GM12878 (cell line): ENCODE results near the gene NUDT1. TPM values are rescaled to one million over a fixed set of nuclear protein-coding genes. Genes with fewer than 3 reads are reported as not detected.

ENCODE experiments used
- ATAC-seq: fragments of 200-7000 bp; cut with Tn5 transposase; 3 replicates; pipeline ENCODE4 v1.9.1; 2020; ENCODE audit warnings: mild to moderate bottlenecking, moderate library complexity
- BruUV-seq: library from RNA; stranded (reverse); fragments of 400-500 nt; replicated peaks from 2 replicates; lab custom pipeline; 2021; lab: Mats Ljungman, UMichigan
- CTCF ChIA-PET: fragments of 300-600 bp; sonication (Branson Sonifier 250); formaldehyde crosslinking; extraction: SDS; loops from one replicate; lab custom pipeline; 2021; ENCODE audit warnings: inconsistent platforms; lab: Yijun Ruan, JAX
- POLR2A ChIA-PET: fragments of 350-600 bp; formaldehyde crosslinking; extraction: SDS; loops from one replicate; lab custom pipeline; 2021; ENCODE audit warnings: inconsistent platforms; lab: Charles Lee
- RAD21 ChIA-PET: fragments of 300-600 bp; sonication (Branson Sonifier 250); formaldehyde crosslinking; loops from one replicate; lab custom pipeline; 2023; ENCODE audit warnings: antibody characterized with exemption; ENCODE audit not compliant: unreplicated experiment; lab: Charles Lee
- SMC1A ChIA-PET: fragments of 300-600 bp; sonication (Branson Sonifier 250); formaldehyde crosslinking; loops from one replicate; lab custom pipeline; 2023; ENCODE audit not compliant: unreplicated experiment, uncharacterized antibody; lab: Charles Lee
- DNase-seq: peaks from one replicate; pipeline ENCODE4 v3.0.0-alpha.2; 2011; ENCODE audit warnings: low read depth, low spot score
- FAIRE-seq: peaks from 3 replicates; lab custom pipeline; 2011; peaks lifted over from hg19 to GRCh38; lab: Jason Lieb, UNC
- H2AFZ ChIP-seq: 2 replicates; pipeline ENCODE4 v1.6.0; 2011; ENCODE audit warnings: low read depth, low read length, control low read depth; ENCODE audit not compliant: control insufficient read depth
- H3K27ac ChIP-seq: 2 replicates; pipeline ENCODE4 v1.5.1; 2011; ENCODE audit warnings: control low read depth; ENCODE audit not compliant: control insufficient read depth, insufficient read depth
- H3K27me3 ChIP-seq, 2 experiments: replicated peaks in 1 of 2; 2 replicates each; pipeline versions ENCODE4 v1.6.0 to v1.6.1; 2011; ENCODE audit warnings: low read length in 1 of 2; ENCODE audit not compliant: control insufficient read depth in 2 of 2, insufficient read depth in 2 of 2
- H3K36me3 ChIP-seq, 2 experiments: 2 replicates each; pipeline ENCODE4 v1.5.1; 2011; ENCODE audit warnings: low read length in 1 of 2; ENCODE audit not compliant: control insufficient read depth in 2 of 2, insufficient read depth in 2 of 2
- H3K4me1 ChIP-seq: 2 replicates; pipeline ENCODE4 v1.6.1; 2011; ENCODE audit warnings: mild to moderate bottlenecking, low read length, moderate library complexity, mixed read lengths; ENCODE audit not compliant: control insufficient read depth, insufficient read depth
- H3K4me2 ChIP-seq: 2 replicates; pipeline ENCODE4 v1.6.0; 2011; ENCODE audit warnings: control low read depth; ENCODE audit not compliant: control insufficient read depth, insufficient read depth
- H3K4me3 ChIP-seq: fragments of 200-600 bp; sonication (generic); 2 replicates; pipeline ENCODE4 v1.5.1; 2016
- H3K79me2 ChIP-seq: 2 replicates; pipeline ENCODE4 v1.6.0; 2011; ENCODE audit warnings: low read length; ENCODE audit not compliant: control insufficient read depth, insufficient read depth
- H3K9ac ChIP-seq: 2 replicates; pipeline ENCODE4 v1.8.0; 2011; ENCODE audit warnings: low read length, control low read depth, mixed read lengths; ENCODE audit not compliant: control insufficient read depth, insufficient read depth
- H3K9me3 ChIP-seq: replicated peaks from 3 replicates; pipeline ENCODE4 v1.5.1; 2011; ENCODE audit warnings: mild to moderate bottlenecking, low read length; ENCODE audit not compliant: control insufficient read depth, insufficient read depth
- H4K20me1 ChIP-seq: 2 replicates; pipeline ENCODE4 v1.6.0; 2011; ENCODE audit not compliant: control insufficient read depth, insufficient read depth
- CREB1 ChIP-seq: IDR thresholded peaks from 2 replicates; pipeline ENCODE4 v1.6.1; 2012; ENCODE audit warnings: low read depth, mild to moderate bottlenecking, inconsistent platforms
- HDAC6 ChIP-seq: fragments of 200-600 bp; sonication (generic); IDR thresholded peaks from one replicate; pipeline ENCODE4 v1.8.0; 2017; ENCODE audit warnings: antibody characterized with exemption; ENCODE audit not compliant: unreplicated experiment
- KLF5 ChIP-seq: fragments of 450-650 bp; IDR thresholded peaks from 2 replicates; pipeline ENCODE4 v1.6.1; 2014; ENCODE audit warnings: mild to moderate bottlenecking; ENCODE audit not compliant: partially characterized antibody
- MTA2 ChIP-seq: fragments of 450-650 bp; IDR thresholded peaks from 2 replicates; pipeline ENCODE4 v1.6.1; 2016; ENCODE audit warnings: low read depth, mild to moderate bottlenecking, moderate library complexity
- PAX8 ChIP-seq: fragments of 450-650 bp; IDR thresholded peaks from 2 replicates; pipeline ENCODE4 v1.6.1; 2017; ENCODE audit warnings: mild to moderate bottlenecking, moderate library complexity
- RAD51 ChIP-seq: fragments of 450-650 bp; IDR thresholded peaks from 2 replicates; pipeline ENCODE4 v1.6.1; 2016; ENCODE audit warnings: moderate library complexity, mild to moderate bottlenecking, inconsistent platforms
- SREBF1 ChIP-seq: IDR thresholded peaks from 2 replicates; pipeline ENCODE4 v1.6.1; 2012; ENCODE audit warnings: mild to moderate bottlenecking, low read length
- SUPT20H ChIP-seq: IDR thresholded peaks from 2 replicates; pipeline ENCODE4 v1.6.1; 2011; ENCODE audit warnings: low read depth, mild to moderate bottlenecking, low read length, moderate library complexity, borderline replicate concordance; ENCODE audit not compliant: control insufficient read depth
- ZBED1 ChIP-seq: IDR thresholded peaks from 2 replicates; pipeline ENCODE4 v1.6.1; 2016; ENCODE audit warnings: borderline replicate concordance
- ZNF207 ChIP-seq: fragments of 450-650 bp; IDR thresholded peaks from 2 replicates; pipeline ENCODE4 v1.6.1; 2014; ENCODE audit warnings: antibody characterized with exemption, mild to moderate bottlenecking, borderline replicate concordance
- ZZZ3 ChIP-seq: IDR thresholded peaks from 2 replicates; pipeline ENCODE4 v1.6.1; 2011; ENCODE audit warnings: low read depth; ENCODE audit not compliant: control insufficient read depth, insufficient read length
- WGBS: methylation state at CpG from one replicate; pipeline ENCODE4 v1.1.6; 2016; ENCODE audit warnings: low lambda C conversion rate; ENCODE audit not compliant: insufficient replicate concordance, insufficient coverage; ENCODE audit errors: missing lambda C conversion rate; 5-methylcytosine and 5-hydroxymethylcytosine counted together
- in situ Hi-C: fragments of 300-500 bp; cut with MboI; formaldehyde crosslinking; loops from 9 replicates; pipeline ENCODE4 v1.14.3; 2018; ENCODE audit warnings: mixed read lengths
- intact Hi-C: fragments of 100-400 bp; cut with micrococcal nuclease; formaldehyde crosslinking; loops from one replicate; pipeline ENCODE4 v1.14.2; 2022; ENCODE audit not compliant: unreplicated experiment
- polyA plus RNA-seq, 11 experiments: library from polyadenylated mRNA; depleted of rRNA in 4 of 11; unstranded in 6 of 11; stranded (reverse) in 5 of 11; fragments of >200 nt; fragmentation: Nextera tagmentation in 4 of 11; fragmentation: Illumina TruSeq in 1 of 11; extraction: Ambion mirVana in 4 of 11; extraction: Trizol in 1 of 11; gene quantifications; 1 replicate in 1 of 11; 2 replicates in 10 of 11; pipeline versions ENCODE4 v1.2.1 to v1.2.3, GENCODE V29; 2011 to 2016; ENCODE audit warnings: inconsistent platforms in 2 of 11, missing spikeins in 2 of 11, low read depth in 1 of 11
- total RNA-seq, 4 experiments: library from RNA; depleted of rRNA in 3 of 4; stranded (reverse); fragments of >200 nt in 3 of 4; fragmentation: Illumina TruSeq in 1 of 4; extraction: Trizol in 1 of 4; gene quantifications; 2 replicates each; pipeline versions ENCODE4 v1.2.1 to v1.2.3, GENCODE V29; 2013 to 2021
- TF ChIP-seq, protein P1 (sequence below): fragments of 450-650 bp; IDR thresholded peaks from 2 replicates; pipeline ENCODE4 v1.6.1; 2014; ENCODE audit warnings: mild to moderate bottlenecking
- TF ChIP-seq, protein P2 (sequence below): IDR thresholded peaks from 2 replicates; pipeline ENCODE4 v1.6.1; 2012; ENCODE audit warnings: improper control_type of control experiment, low read depth, low read length; ENCODE audit not compliant: insufficient replicate concordance
- TF ChIP-seq, protein P3 (sequence below): fragments of 150-350 bp; IDR thresholded peaks from 2 replicates; pipeline ENCODE4 v1.6.1; 2016; ENCODE audit warnings: low read depth, low read length

NUDT1 gene
- total and polyA plus RNA-seq, 10 of the 15 experiments (the other 5 are each of a cell fraction or from before 2014, with no cell fraction given), result 7.7 to 122 (median 59.2) TPM

DNA sequence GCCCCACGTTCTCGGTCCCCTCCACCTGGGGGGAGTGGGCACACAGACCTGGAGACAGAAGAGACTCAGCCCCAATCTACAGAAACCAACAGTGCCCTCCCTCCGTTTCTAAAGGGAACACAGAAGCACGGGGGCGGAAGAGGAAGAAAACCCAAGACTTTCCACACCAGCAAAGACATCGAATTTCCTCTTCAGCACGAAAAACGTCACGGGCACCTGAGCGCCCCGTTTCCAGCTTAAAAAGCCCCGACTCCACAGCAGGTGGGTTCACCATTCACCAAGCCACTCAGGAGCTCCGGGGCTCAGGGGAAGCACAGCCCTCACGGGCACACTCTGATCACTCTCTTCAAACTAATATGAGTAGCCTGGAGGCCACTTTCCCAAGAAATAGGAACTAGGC is 19.6 kb downstream of the NUDT1 start (continued):
- TF ChIP-seq ZBED1 (no peak), CREB1 (0 out of 2 replicates have a peak, but pooled peaks have one; percentile 44), MTA2 (0 out of 2 replicates have a peak, but pooled peaks have one; percentile 18)

DNA sequence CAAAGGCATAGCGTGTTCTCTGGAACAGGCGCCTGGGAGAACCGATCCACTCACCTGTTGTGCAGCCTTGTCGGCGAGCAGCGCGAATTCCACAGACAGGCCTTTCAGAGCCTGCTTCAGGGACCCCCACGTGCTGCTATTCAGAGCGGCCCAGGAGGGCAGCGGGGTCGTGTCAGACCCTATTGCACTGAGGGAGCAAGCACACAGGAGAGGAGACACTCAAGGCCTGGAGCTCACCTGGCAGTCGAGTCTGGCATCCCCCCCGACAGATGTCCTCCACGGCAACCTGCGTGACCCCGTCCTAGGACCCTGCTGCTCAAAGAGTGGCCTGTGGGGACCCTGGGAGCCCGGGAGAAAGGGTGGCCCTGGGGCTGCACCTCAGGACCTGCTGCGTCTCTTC is 21.1 kb downstream of the NUDT1 start:
- RAD21 ChIA-PET, result no interaction called here
- DNase-seq, result no peak
- WGBS, result 98% methylated on average over 18 of the region's 18 CpGs
- H3K27me3 ChIP-seq, result no peaks in the 10 kb centered on the region
- H3K27ac ChIP-seq, result no peak overlapping the region
- no peaks in the 10 kb centered on the region for H3K9me3 ChIP-seq
- no peak overlapping the region for H2AFZ ChIP-seq
- POLR2A ChIA-PET, result no interaction called here
- FAIRE-seq, result no peak
- in situ Hi-C loops (no loop called here), intact Hi-C loops (no loop called here)
- no peak for ATAC-seq
- no peak overlapping the region for H3K4me3 ChIP-seq
- SMC1A ChIA-PET, result interaction anchor here (1.3 kb wide), 1 partner anchor 46 kb away, joined by 3 read pairs; no protein-coding TSS in a partner anchor
- H4K20me1 ChIP-seq, result no peaks in the 10 kb centered on the region
- BruUV-seq, result no TSS peak
- CTCF ChIA-PET, result interaction anchor here (2.8 kb wide), 1 partner anchor 85 kb away, joined by 10 read pairs; no protein-coding TSS in a partner anchor
- H3K9ac ChIP-seq, result no peak overlapping the region
- H3K79me2 ChIP-seq, result peaks cover 7% of the 10 kb centered on the region
- no peak overlapping the region for H3K4me2 ChIP-seq
- peaks cover 34% of the 10 kb centered on the region for H3K4me1 ChIP-seq
- H3K36me3 ChIP-seq, result peaks cover 13 to 20% of the 10 kb centered on the region in 2 experiments
- TF ChIP-seq HDAC6 (no peak), SREBF1 (no peak), PAX8 (no peak), ZZZ3 (no peak), SUPT20H (no peak), ZNF207 (no peak), RAD51 (no peak), KLF5 (no peak)
- TF ChIP-seq, protein P1, sequence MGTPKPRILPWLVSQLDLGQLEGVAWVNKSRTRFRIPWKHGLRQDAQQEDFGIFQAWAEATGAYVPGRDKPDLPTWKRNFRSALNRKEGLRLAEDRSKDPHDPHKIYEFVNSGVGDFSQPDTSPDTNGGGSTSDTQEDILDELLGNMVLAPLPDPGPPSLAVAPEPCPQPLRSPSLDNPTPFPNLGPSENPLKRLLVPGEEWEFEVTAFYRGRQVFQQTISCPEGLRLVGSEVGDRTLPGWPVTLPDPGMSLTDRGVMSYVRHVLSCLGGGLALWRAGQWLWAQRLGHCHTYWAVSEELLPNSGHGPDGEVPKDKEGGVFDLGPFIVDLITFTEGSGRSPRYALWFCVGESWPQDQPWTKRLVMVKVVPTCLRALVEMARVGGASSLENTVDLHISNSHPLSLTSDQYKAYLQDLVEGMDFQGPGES, result no peak
- TF ChIP-seq, protein P2, sequence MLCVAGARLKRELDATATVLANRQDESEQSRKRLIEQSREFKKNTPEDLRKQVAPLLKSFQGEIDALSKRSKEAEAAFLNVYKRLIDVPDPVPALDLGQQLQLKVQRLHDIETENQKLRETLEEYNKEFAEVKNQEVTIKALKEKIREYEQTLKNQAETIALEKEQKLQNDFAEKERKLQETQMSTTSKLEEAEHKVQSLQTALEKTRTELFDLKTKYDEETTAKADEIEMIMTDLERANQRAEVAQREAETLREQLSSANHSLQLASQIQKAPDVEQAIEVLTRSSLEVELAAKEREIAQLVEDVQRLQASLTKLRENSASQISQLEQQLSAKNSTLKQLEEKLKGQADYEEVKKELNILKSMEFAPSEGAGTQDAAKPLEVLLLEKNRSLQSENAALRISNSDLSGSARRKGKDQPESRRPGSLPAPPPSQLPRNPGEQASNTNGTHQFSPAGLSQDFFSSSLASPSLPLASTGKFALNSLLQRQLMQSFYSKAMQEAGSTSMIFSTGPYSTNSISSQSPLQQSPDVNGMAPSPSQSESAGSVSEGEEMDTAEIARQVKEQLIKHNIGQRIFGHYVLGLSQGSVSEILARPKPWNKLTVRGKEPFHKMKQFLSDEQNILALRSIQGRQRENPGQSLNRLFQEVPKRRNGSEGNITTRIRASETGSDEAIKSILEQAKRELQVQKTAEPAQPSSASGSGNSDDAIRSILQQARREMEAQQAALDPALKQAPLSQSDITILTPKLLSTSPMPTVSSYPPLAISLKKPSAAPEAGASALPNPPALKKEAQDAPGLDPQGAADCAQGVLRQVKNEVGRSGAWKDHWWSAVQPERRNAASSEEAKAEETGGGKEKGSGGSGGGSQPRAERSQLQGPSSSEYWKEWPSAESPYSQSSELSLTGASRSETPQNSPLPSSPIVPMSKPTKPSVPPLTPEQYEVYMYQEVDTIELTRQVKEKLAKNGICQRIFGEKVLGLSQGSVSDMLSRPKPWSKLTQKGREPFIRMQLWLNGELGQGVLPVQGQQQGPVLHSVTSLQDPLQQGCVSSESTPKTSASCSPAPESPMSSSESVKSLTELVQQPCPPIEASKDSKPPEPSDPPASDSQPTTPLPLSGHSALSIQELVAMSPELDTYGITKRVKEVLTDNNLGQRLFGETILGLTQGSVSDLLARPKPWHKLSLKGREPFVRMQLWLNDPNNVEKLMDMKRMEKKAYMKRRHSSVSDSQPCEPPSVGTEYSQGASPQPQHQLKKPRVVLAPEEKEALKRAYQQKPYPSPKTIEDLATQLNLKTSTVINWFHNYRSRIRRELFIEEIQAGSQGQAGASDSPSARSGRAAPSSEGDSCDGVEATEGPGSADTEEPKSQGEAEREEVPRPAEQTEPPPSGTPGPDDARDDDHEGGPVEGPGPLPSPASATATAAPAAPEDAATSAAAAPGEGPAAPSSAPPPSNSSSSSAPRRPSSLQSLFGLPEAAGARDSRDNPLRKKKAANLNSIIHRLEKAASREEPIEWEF, result no peak
- TF ChIP-seq, protein P3, sequence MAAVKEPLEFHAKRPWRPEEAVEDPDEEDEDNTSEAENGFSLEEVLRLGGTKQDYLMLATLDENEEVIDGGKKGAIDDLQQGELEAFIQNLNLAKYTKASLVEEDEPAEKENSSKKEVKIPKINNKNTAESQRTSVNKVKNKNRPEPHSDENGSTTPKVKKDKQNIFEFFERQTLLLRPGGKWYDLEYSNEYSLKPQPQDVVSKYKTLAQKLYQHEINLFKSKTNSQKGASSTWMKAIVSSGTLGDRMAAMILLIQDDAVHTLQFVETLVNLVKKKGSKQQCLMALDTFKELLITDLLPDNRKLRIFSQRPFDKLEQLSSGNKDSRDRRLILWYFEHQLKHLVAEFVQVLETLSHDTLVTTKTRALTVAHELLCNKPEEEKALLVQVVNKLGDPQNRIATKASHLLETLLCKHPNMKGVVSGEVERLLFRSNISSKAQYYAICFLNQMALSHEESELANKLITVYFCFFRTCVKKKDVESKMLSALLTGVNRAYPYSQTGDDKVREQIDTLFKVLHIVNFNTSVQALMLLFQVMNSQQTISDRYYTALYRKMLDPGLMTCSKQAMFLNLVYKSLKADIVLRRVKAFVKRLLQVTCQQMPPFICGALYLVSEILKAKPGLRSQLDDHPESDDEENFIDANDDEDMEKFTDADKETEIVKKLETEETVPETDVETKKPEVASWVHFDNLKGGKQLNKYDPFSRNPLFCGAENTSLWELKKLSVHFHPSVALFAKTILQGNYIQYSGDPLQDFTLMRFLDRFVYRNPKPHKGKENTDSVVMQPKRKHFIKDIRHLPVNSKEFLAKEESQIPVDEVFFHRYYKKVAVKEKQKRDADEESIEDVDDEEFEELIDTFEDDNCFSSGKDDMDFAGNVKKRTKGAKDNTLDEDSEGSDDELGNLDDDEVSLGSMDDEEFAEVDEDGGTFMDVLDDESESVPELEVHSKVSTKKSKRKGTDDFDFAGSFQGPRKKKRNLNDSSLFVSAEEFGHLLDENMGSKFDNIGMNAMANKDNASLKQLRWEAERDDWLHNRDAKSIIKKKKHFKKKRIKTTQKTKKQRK, result no peak
